ENCODE results near the gene TBC1D8. TPM values are rescaled to one million over a fixed set of nuclear protein-coding genes. Genes with fewer than 3 reads are reported as not detected.

Gene TBC1D8
- total and polyA plus RNA-seq, 2 of the 8 experiments (the other 6 are each of a cell fraction or from before 2014, with no cell fraction given) = 20.8 to 21.8 TPM

DNA sequence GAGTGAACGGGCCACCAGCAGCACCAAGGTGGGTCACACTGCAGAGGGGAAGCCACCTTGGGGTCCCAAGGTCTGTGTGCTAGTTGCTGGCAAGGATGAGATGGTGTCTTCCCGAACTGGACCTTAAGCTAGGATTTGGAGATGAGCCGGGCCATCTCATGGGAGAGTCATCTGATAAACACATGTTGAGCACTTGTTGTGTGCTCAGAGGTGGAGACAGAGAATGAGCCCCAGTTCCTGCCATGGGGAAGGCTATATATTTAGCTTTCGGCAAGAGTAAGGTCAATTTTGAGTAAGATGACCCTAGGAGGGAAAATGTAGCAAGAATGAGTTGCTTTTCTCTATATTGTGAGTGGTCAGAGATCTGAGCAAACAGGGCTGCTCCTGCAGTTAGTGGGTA is 190.5 kb downstream of the TBC1D8 start:
- H3K23ac ChIP-seq (ENCODE audit: insufficient read length) = no peak overlapping the region
- no peaks in the 10 kb centered on the region for H3K36me3 ChIP-seq (ENCODE audit: control insufficient read depth in 2 of 4, insufficient read depth in 4 of 4, low read length in 3 of 4)
- no peak overlapping the region for H4K5ac ChIP-seq (ENCODE audit: insufficient read length, low read depth, low read length)
- H3K79me2 ChIP-seq (ENCODE audit: control insufficient read depth in 1 of 2, insufficient read depth in 2 of 2, low read length in 2 of 2) = no peaks in the 10 kb centered on the region
- POLR2A ChIA-PET (ENCODE audit: partially characterized antibody) = interaction anchor here (1.5 kb wide), 1 partner anchor 45 kb away, joined by 3 read pairs; no protein-coding TSS in a partner anchor
- H3K27me3 ChIP-seq (replicated peaks in 1 of 4; ENCODE audit: control insufficient read depth in 3 of 4, extremely low read depth in 1 of 4, insufficient read depth in 3 of 4, low read length in 3 of 4) = no peaks in the 10 kb centered on the region
- no peak overlapping the region for H2BK15ac ChIP-seq (ENCODE audit: low read length)
- H3K56ac ChIP-seq (replicated peaks; ENCODE audit: insufficient read length, low read depth, low read length) = no peak overlapping the region
- FAIRE-seq (no peak), DNase-seq (ENCODE audit: low read depth in 1 of 2, low spot score in 2 of 2) (no peak)
- no peak overlapping the region for H3K18ac ChIP-seq (ENCODE audit: extremely low read depth, low read length)
- no peak overlapping the region for H3K9ac ChIP-seq (replicated peaks in 1 of 4; ENCODE audit: extremely low read depth in 1 of 4, low read depth in 3 of 4, low read length in 3 of 4)
- H3K9me3 ChIP-seq (ENCODE audit: insufficient read depth in 2 of 2, low read depth in 1 of 2, low read length in 1 of 2) = no peaks in the 10 kb centered on the region
- no peak overlapping the region for H3K27ac ChIP-seq (ENCODE audit: low read depth, low read length)
- no peak overlapping the region for H2AK5ac ChIP-seq (ENCODE audit: low read depth, low read length)
- CTCF ChIA-PET (ENCODE audit: partially characterized antibody) = no interaction called here
- no peak overlapping the region for H4K91ac ChIP-seq (replicated peaks; ENCODE audit: insufficient read length, low read length)
- H4K20me1 ChIP-seq (replicated peaks in 1 of 2; ENCODE audit: control insufficient read depth in 1 of 2, insufficient read depth in 2 of 2, low read length in 2 of 2) = no peaks in the 10 kb centered on the region
- no peak overlapping the region for H3K4me2 ChIP-seq (ENCODE audit: insufficient read depth in 1 of 2, low read depth in 2 of 2, low read length in 2 of 2)
- no peaks in the 10 kb centered on the region for H3K23me2 ChIP-seq (ENCODE audit: low read depth, low read length)
- H3K4me3 ChIP-seq (ENCODE audit: extremely low read depth in 1 of 4, insufficient read depth in 2 of 4, low read depth in 3 of 4, low read length in 4 of 4) = no peak overlapping the region
- no peak overlapping the region for H2BK12ac ChIP-seq (ENCODE audit: low read depth, low read length)
- no peak overlapping the region for H2AFZ ChIP-seq (ENCODE audit: low read length)
- WGBS, 2 experiments (ENCODE audit: extremely low coverage in 1 of 2, insufficient coverage in 1 of 2, insufficient read length in 1 of 2, insufficient replicate concordance in 2 of 2, low coverage in 1 of 2, low lambda C conversion rate in 2 of 2, missing lambda C conversion rate in 1 of 2) = 86% methylated on average over 4 of the region's 4 CpGs; no CpG with 5 or more reads in 1 of the 2 experiments
- H2BK5ac ChIP-seq (ENCODE audit: low read depth, low read length) = 0 out of 2 replicates have a peak overlapping the region, but pooled peaks have one; percentile 18
- H3K79me1 ChIP-seq (ENCODE audit: low read depth, low read length) = no peaks in the 10 kb centered on the region
- no peak overlapping the region for H3K4ac ChIP-seq (replicated peaks; ENCODE audit: insufficient read length, low read depth, low read length)
- no peak overlapping the region; the same call in 1 of the 2 replicates for H4K8ac ChIP-seq (ENCODE audit: extremely low read depth, insufficient read depth, low read length)
- no peak overlapping the region for H2BK20ac ChIP-seq (ENCODE audit: low read length)
- peaks cover 0 to 3% (median 0%) of the 10 kb centered on the region in 4 experiments; a peak in 1 of 7 replicates for H3K4me1 ChIP-seq (replicated peaks in 1 of 4; ENCODE audit: control insufficient read depth in 3 of 4, insufficient read depth in 4 of 4, low read length in 3 of 4)
- no peak overlapping the region for H2BK120ac ChIP-seq (replicated peaks; ENCODE audit: low read depth, low read length)
- TF ChIP-seq RBBP5 (IDR thresholded peaks at IDR 0.05; ENCODE audit: borderline replicate concordance, low read depth, low read length) = no peak
- no peak for TF ChIP-seq HDAC6 (IDR thresholded peaks at IDR 0.05; ENCODE audit: low read depth, low read length)
- TF ChIP-seq NANOG (IDR thresholded peaks at IDR 0.05; ENCODE audit: insufficient read depth, low read depth, low read length, poor library complexity, severe bottlenecking) = no peak
- TF ChIP-seq PHF8 (conservative IDR thresholded peaks at IDR 0.05; ENCODE audit: low read depth, low read length) = no peak
- TF ChIP-seq SP2 (IDR thresholded peaks at IDR 0.05; ENCODE audit: low read length) = no peak
- no peak overlapping the region for H3K14ac ChIP-seq (ENCODE audit: insufficient read length)
